Naive thymus-derived CD8-positive, alpha-beta T cell (primary cell): ENCODE results near the gene CPLX1. TPM values are rescaled to one million over a fixed set of nuclear protein-coding genes. Genes with fewer than 3 reads are reported as not detected.
A peak's percentile ranks its signal among the peaks of the same experiment; 100 is the strongest.

Source experiments
- ATAC-seq, 2 donors: fragments of 150-1000 bp; cut with Tn5 transposase in 1 of 2; sonication (Bioruptor Pico), chemical (Tn5 transposase) in 1 of 2; 1 replicate in 1 of 2; 2 replicates in 1 of 2; pipeline ENCODE4 v1.10.0; 2021; ENCODE audit warnings: mild to moderate bottlenecking in 2 of 2, moderate library complexity in 2 of 2
- POLR2A ChIA-PET: fragments of 350-600 bp; sonication (Branson Sonifier 250); formaldehyde crosslinking; loops from one replicate; lab custom pipeline; 2021; ENCODE audit warnings: antibody characterized with exemption; lab: Charles Lee
- DNase-seq, 10 donors: peaks; one replicate each; pipeline versions ENCODE4 v3.0.0 to v3.0.0-alpha.2; 2020 to 2022
- H3K27ac Mint-ChIP-seq, 10 donors: one replicate each; pipeline ENCODE4 v1.8.0; 2020 to 2022; ENCODE audit warnings: mild to moderate bottlenecking in 10 of 10, mixed read lengths in 10 of 10, moderate library complexity in 4 of 10, inconsistent platforms in 1 of 10
- H3K27me3 Mint-ChIP-seq, 5 donors: one replicate each; pipeline ENCODE4 v1.8.0; 2021 to 2022; ENCODE audit warnings: mixed read lengths in 5 of 5
- H3K36me3 Mint-ChIP-seq, 3 donors: one replicate each; pipeline ENCODE4 v1.8.0; 2020 to 2022; ENCODE audit warnings: mixed read lengths in 3 of 3, mild to moderate bottlenecking in 2 of 3, inconsistent platforms in 1 of 3
- H3K4me1 Mint-ChIP-seq, 4 donors: one replicate each; pipeline ENCODE4 v1.8.0; 2021 to 2022; ENCODE audit warnings: mixed read lengths in 4 of 4
- H3K4me3 Mint-ChIP-seq, 10 donors: one replicate each; pipeline ENCODE4 v1.8.0; 2020 to 2022; ENCODE audit warnings: mild to moderate bottlenecking in 10 of 10, mixed read lengths in 10 of 10, moderate library complexity in 6 of 10, inconsistent platforms in 1 of 10
- H3K9me3 Mint-ChIP-seq, 9 donors: one replicate each; pipeline ENCODE4 v1.8.0; 2020 to 2022; ENCODE audit warnings: mixed read lengths in 9 of 9, mild to moderate bottlenecking in 3 of 9, inconsistent platforms in 1 of 9, moderate library complexity in 1 of 9
- polyA plus RNA-seq, 3 donors: library from polyadenylated mRNA; unstranded; fragments of 300-500 nt; fragmentation: Illumina TruSeq; gene quantifications; one replicate each; pipeline ENCODE4 v1.2.3, GENCODE V29; 2021
- total RNA-seq, 8 experiments: library from RNA in 2 of 8; stranded (reverse) in 2 of 8; gene quantifications; one replicate each; pipeline ENCODE4 v1.2.3 and lab custom pipeline; 2021 to 2026

CPLX1 gene
- total and polyA plus RNA-seq, 5 experiments from 2014 or later = 0.29 TPM; not detected in 4

DNA sequence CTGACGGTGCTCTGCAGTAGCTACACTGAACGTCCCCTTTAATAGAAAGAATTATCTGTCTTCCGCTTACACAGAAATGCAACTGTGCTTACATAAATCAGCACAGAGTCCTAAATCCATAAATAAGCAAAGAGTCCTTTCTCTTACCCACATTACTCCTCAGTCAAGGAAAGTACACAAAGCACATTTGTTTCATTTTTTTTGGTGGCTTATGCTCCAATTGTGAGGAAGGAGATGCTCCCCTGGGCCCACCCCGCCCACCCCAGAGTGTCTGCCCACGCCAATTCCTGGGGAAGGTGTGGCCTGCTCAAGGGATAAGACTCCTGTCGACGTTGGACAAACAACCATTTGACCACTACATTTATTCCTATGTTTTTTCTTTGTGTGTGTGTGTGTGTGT lies 53.8 kb downstream of the CPLX1 start:
- no peak overlapping the region for H3K4me3 Mint-ChIP-seq

DNA sequence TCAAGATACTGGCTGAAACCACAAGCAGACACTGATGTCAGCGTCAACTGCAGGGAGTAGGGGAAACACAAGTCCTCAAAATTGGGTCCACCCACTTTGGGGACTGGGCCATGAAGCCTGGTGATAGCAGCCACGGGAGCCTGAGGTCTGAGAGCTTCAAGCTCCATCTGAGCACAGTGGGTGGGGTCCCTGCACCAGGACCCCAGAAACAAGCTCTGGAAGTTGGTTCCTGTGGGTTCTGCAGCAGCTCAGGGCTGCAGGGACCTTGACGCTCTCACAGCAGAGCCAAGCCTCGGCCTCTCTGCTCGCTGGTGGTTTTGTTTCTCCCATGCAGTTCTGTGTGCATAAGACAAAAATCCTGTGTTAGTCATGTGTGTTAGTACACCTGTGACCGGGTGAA lies 54.5 kb downstream of the CPLX1 start:
- H3K4me1 Mint-ChIP-seq = peaks cover 17 to 63% (median 39%) of the 10 kb centered on the region in 4 donors
- DNase-seq (no peak), ATAC-seq (peak in 1 of 2 donors; percentile 22)
- H3K27ac Mint-ChIP-seq = peak overlapping the region in 5 of 10 donors; percentile 10 to 84 (median 35)
- peaks cover 0 to 66% (median 17%) of the 10 kb centered on the region in 3 donors for H3K36me3 Mint-ChIP-seq
- peak overlapping the region in 1 of 10 donors; percentile 12 for H3K4me3 Mint-ChIP-seq
- peaks cover 0 to 3% (median 0%) of the 10 kb centered on the region in 9 donors for H3K9me3 Mint-ChIP-seq
- no peaks in the 10 kb centered on the region for H3K27me3 Mint-ChIP-seq
- POLR2A ChIA-PET = interaction anchor here (0.9 to 1.1 kb wide), 2 partner anchors 8 to 10 kb away, joined by 4 to 5 read pairs; no protein-coding TSS in a partner anchor

More for the DNA sequence above, 53.8 kb downstream of the CPLX1 start:
- ATAC-seq (no peak), DNase-seq (no peak)
- H3K27ac Mint-ChIP-seq = peak overlapping the region in 5 of 10 donors; percentile 10 to 80 (median 29)
- POLR2A ChIA-PET = interaction anchor here (0.9 to 1.1 kb wide), 2 partner anchors 7 to 10 kb away, joined by 4 to 5 read pairs; no protein-coding TSS in a partner anchor
- peaks cover under 1 to 65% (median 16%) of the 10 kb centered on the region in 3 donors for H3K36me3 Mint-ChIP-seq
- peaks cover 20 to 62% (median 45%) of the 10 kb centered on the region in 4 donors for H3K4me1 Mint-ChIP-seq
- no peaks in the 10 kb centered on the region for H3K9me3 Mint-ChIP-seq
- no peaks in the 10 kb centered on the region for H3K27me3 Mint-ChIP-seq

DNA sequence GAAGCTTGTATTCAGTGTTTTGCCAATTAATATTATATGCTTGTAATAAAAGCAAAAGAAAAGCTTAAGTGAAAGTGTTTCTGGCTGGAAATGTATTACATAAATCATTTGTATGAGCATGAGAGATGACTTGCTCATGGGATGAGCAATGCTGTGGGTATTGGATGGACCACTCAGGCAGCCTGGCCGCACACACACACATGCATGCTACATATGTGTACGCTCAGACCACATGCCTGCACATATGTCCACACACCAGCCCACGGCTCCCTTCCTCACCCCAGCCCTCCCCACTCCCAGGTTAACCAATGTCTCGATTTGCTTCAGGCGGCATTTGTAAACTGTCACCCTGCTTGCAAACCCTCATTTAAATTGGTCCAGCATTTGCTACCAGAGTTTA lies 55.9 kb downstream of the CPLX1 start:
- POLR2A ChIA-PET = no interaction called here
- Mint-ChIP-seq H3K36me3 (peaks cover 0 to 62% (median 20%) of the 10 kb centered on the region in 3 donors), H3K4me1 (peaks cover 11 to 50% (median 29%) of the 10 kb centered on the region in 4 donors), H3K4me3 (no peak overlapping the region), H3K27ac (peak overlapping the region in 3 of 10 donors; percentile 29 to 49 (median 46)), H3K9me3 (peaks cover 0 to 3% (median 0%) of the 10 kb centered on the region in 9 donors), H3K27me3 (no peaks in the 10 kb centered on the region)
- DNase-seq (no peak), ATAC-seq (no peak)

DNA sequence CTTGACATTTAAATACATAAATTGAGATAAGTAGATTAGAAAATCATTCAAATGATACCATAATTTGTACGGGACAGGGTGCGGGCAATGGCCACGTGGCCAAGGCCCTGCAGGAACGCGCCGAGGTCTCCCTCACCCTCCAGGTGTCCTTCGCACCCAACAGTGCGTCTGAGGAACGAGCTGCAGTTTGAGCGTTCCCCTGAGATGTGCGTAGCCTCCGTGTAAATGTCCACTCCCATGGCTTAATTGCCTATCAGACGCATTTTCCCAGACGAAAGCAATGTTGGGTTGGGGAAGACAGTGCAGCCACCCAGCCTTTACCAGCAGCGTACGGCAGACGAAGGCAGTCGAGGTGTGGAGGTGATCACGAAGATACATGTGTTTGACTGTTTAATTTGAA lies 56.4 kb downstream of the CPLX1 start:
- DNase-seq = no peak
- Mint-ChIP-seq H3K36me3 (peaks cover 0 to 60% (median 24%) of the 10 kb centered on the region in 3 donors), H3K27ac (peak overlapping the region in 2 of 10 donors; percentile 22 to 49), H3K9me3 (peaks cover 0 to 5% (median 0%) of the 10 kb centered on the region in 9 donors), H3K4me1 (peaks cover 6 to 47% (median 24%) of the 10 kb centered on the region in 4 donors), H3K4me3 (no peak overlapping the region), H3K27me3 (no peaks in the 10 kb centered on the region)
- no peak for ATAC-seq
- POLR2A ChIA-PET = no interaction called here

DNA sequence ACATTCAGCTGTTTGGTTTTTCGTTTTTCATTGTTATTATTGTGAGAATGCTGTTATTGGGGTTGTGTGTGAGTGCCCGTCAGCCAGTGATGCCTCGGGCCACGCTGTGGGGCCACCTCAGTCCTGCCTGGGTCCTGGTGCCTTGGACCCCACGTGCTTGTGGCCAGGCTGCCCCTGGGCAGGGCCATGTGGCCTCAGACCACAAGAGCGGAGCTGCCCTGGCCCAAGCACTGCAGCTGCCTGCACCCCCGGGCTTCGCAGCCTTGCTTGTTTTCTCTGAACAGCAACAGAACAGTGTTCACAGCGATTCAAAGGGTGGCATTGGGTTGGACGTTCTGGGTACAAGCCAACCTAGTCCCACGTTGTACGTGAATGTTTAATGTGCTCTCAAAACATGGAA lies 56.9 kb downstream of the CPLX1 start:
- peaks cover under 1 to 42% (median 18%) of the 10 kb centered on the region in 4 donors for H3K4me1 Mint-ChIP-seq
- POLR2A ChIA-PET = no interaction called here
- no peak for DNase-seq
- no peak overlapping the region for H3K4me3 Mint-ChIP-seq
- H3K36me3 Mint-ChIP-seq = peaks cover 0 to 59% (median 22%) of the 10 kb centered on the region in 3 donors
- ATAC-seq = no peak
- H3K9me3 Mint-ChIP-seq = peaks cover 0 to 5% (median 0%) of the 10 kb centered on the region in 9 donors
- H3K27me3 Mint-ChIP-seq = no peaks in the 10 kb centered on the region
- no peak overlapping the region for H3K27ac Mint-ChIP-seq

DNA sequence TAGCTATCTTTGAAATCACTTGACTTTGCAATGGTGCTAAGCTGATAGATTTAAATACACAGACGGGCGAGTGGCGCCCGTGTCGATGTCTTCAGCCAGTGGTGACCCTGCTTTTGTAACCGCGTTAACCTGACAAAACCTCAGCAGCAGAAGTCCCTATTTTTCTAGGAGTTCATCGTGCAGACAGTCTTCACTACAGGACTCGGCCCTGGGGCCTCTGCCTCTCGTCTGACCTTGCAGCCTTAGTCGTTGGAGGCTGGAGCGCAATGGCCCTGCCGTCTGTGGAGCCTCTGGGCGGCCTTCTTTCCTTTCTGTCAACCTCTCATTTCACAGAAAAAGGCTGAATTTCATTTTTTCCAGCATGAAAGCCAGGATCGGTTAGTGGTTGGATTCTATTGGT lies 57.9 kb downstream of the CPLX1 start:
- POLR2A ChIA-PET = no interaction called here
- DNase-seq (no peak), ATAC-seq (no peak)
- Mint-ChIP-seq H3K27me3 (no peaks in the 10 kb centered on the region), H3K4me3 (no peak overlapping the region), H3K36me3 (peaks cover 0 to 63% (median 22%) of the 10 kb centered on the region in 3 donors), H3K27ac (peak overlapping the region in 2 of 10 donors; percentile 17 to 48), H3K9me3 (peaks cover 0 to 5% (median 0%) of the 10 kb centered on the region in 9 donors), H3K4me1 (peaks cover 0 to 45% (median 13%) of the 10 kb centered on the region in 4 donors)

DNA sequence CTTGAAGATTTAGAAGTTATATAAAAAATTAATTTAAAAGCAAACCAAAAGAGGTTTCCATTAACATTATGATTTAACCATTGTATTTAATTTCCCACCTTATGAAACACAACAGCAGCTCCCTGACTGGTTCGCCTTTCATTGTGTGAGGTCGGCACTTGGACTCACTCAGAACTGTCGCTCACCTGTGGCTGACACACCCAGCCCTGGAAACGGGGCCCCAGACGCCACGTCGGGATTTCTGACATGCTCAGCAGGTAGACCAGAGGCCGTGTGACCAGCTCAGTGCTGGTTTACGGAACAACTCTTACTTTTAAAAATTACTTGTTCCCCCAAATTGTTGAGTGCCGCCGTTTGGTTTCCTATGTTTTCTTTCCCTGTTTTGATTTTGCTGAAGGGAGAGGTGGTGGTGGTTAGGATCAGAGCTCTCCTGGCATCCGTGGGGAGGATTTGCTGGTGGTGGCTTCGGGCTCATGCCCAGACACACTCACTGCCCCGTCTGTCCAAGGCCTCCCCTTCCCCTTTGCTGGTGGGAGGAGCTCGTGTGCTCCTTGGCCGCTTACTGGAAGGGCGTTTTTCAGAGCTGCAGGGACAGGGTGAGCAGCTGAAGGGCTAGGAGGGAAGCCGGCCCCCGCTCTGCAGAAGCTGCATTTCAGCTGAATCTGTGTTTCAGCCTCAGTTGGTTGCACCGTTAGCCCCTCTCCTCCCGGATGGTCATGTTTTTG lies 59.2 kb downstream of the CPLX1 start:
- POLR2A ChIA-PET = interaction anchor here (0.7 kb wide), 1 partner anchor 9 kb away, joined by 3 read pairs; no protein-coding TSS in a partner anchor

DNA sequence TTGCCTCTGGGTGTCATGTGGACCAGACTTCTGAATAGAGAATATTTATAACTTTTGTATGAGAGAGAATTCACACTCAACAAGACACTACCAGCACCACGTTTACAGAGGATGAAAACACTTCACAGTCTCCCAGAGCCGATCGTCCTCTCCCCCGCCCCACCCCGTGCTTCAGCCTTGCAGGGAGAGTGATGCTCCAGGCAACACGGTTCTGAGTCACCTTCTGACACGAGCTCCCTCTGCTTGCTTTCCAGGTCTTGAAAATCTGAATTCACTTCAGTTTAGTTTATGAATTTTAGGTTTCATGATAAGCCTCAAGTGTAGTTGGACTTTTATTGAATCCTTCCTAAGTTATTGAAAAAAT lies 59.8 kb downstream of the CPLX1 start:
- no peak for DNase-seq
- H3K9me3 Mint-ChIP-seq = peaks cover 0 to 9% (median 0%) of the 10 kb centered on the region in 9 donors
- no peak overlapping the region for H3K4me3 Mint-ChIP-seq
- POLR2A ChIA-PET = interaction anchor here (0.7 kb wide), 1 partner anchor 9 kb away, joined by 3 read pairs; no protein-coding TSS in a partner anchor
- H3K36me3 Mint-ChIP-seq = peaks cover 0 to 68% (median 25%) of the 10 kb centered on the region in 3 donors
- no peak for ATAC-seq
- H3K4me1 Mint-ChIP-seq = peaks cover 5 to 40% (median 10%) of the 10 kb centered on the region in 4 donors
- H3K27me3 Mint-ChIP-seq = no peaks in the 10 kb centered on the region
- H3K27ac Mint-ChIP-seq = peak overlapping the region in 5 of 10 donors; percentile 52 to 76 (median 60)

More for the DNA sequence above, 59.2 kb downstream of the CPLX1 start:
- ATAC-seq (no peak), DNase-seq (no peak)
- Mint-ChIP-seq H3K9me3 (peaks cover 0 to 9% (median 0%) of the 10 kb centered on the region in 9 donors), H3K4me3 (no peak overlapping the region), H3K4me1 (peaks cover 3 to 39% (median 9%) of the 10 kb centered on the region in 4 donors), H3K27me3 (no peaks in the 10 kb centered on the region), H3K36me3 (peaks cover 0 to 66% (median 22%) of the 10 kb centered on the region in 3 donors), H3K27ac (peak overlapping the region in 5 of 10 donors; percentile 27 to 76 (median 67))

DNA sequence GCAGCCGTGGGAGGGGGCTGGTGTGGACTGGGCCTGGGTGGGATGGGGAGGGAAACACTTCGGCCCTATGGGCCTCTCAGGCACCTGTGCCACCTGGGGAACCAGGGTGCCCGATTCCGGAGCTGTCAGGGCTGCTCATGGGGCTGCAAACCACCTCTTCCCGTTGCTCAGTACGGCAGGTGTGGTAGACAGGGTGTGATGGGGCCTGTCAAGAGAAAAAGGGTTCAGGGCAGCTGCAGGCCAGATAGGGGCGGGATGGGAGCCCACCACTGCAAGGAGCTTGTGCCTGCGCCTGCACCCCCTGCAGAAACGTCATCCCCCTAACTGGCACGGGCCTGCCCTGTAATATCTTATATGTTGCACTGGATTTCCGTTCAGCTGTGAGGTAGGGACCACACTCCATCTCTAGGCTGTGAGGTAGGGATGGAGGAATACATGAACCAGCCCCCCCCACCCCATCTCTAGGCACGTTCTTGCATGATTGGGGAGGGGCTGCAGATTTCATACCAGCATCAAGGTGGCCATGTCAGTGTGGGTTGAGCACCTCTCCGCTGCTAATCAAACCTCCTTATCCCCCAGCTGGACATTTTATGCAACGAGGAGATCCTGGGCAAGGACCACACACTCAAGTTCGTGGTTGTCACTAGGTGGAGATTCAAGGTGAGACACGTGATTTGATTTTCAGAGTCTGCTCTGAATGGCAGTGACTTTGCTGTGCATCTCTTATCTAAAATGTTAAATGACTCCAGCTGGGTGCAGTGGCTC lies 61.3 kb downstream of the CPLX1 start:
- DNase-seq = no peak
- peaks cover 0 to 67% (median 22%) of the 10 kb centered on the region in 3 donors for H3K36me3 Mint-ChIP-seq
- no peak for ATAC-seq
- POLR2A ChIA-PET = no interaction called here
- peak overlapping the region in 6 of 10 donors; percentile 18 to 66 (median 48) for H3K27ac Mint-ChIP-seq
- H3K4me3 Mint-ChIP-seq = no peak overlapping the region
- H3K9me3 Mint-ChIP-seq = peaks cover 0 to 9% (median 0%) of the 10 kb centered on the region in 9 donors
- H3K4me1 Mint-ChIP-seq = peaks cover 12 to 39% (median 15%) of the 10 kb centered on the region in 4 donors
- H3K27me3 Mint-ChIP-seq = no peaks in the 10 kb centered on the region

DNA sequence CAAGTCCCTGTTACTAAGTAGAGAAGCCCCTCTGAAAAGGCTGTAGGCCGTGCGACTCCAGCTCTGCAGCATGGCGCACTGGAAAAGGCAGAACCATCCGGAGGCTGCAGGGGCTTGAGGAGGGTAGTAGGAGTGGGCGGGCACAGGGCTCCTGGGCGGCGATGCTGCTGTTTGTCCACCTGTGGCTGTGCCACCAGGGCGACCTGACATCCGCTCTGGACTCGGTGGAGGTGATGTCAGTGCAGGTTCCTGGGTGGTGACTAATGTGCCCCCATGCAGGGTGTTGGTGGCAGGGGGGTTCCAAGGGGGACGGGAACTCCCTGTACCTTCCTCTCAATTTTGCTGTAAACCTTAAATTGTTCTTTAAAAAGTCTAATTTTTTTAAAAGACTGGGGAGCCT lies 62.0 kb downstream of the CPLX1 start:
- H3K9me3 Mint-ChIP-seq = peaks cover 0 to 9% (median 0%) of the 10 kb centered on the region in 9 donors
- peak overlapping the region in 1 of 10 donors; percentile 60 for H3K27ac Mint-ChIP-seq
- peaks cover 7 to 34% (median 15%) of the 10 kb centered on the region in 4 donors for H3K4me1 Mint-ChIP-seq
- no peak for ATAC-seq
- H3K36me3 Mint-ChIP-seq = peaks cover 0 to 62% (median 19%) of the 10 kb centered on the region in 3 donors
- H3K4me3 Mint-ChIP-seq = no peak overlapping the region
- POLR2A ChIA-PET = no interaction called here
- no peaks in the 10 kb centered on the region for H3K27me3 Mint-ChIP-seq
- no peak for DNase-seq

DNA sequence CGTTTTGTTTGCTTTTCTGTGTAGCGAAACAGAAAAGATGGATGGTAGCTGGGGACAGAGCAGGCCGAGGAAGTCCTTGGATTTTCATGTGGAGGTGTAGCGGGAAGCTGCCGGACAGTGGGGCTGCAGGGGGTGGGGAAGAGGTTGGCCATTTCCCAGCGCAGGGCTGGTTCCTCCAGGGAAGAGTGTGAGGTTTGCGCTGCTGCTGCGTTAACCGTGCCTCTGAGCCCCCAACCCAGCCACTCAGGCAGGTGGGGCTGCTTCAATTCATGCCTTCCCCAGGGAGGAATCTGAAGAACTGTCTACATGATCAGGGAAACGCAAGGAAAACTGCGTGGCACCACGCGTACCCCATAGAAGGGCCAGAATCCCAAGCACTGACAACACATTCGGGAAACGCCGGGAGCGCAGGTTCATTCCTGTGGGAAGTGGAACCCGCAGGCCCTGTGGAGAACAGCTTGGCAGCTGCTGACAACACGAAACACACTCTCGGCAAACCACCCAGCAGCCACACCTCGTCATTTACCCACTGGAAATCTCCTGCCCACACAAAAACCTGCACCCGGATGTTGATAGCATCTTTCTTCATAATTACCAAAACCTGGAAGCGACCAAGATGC lies 62.6 kb downstream of the CPLX1 start:
- POLR2A ChIA-PET = no interaction called here
- Mint-ChIP-seq H3K27ac (peak overlapping the region in 3 of 10 donors; percentile 22 to 60 (median 52)), H3K4me1 (peaks cover 7 to 33% (median 15%) of the 10 kb centered on the region in 4 donors), H3K36me3 (peaks cover 0 to 57% (median 19%) of the 10 kb centered on the region in 3 donors), H3K4me3 (no peak overlapping the region), H3K27me3 (no peaks in the 10 kb centered on the region), H3K9me3 (peaks cover 0 to 9% (median 0%) of the 10 kb centered on the region in 9 donors)
- no peak for DNase-seq
- ATAC-seq = no peak
